ENCODE measurements around the gene JMJD6. TPM values are rescaled to one million over a fixed set of nuclear protein-coding genes. Genes with fewer than 3 reads are reported as not detected.

The JMJD6 gene
- total RNA-seq, 4 donors from 2014 or later, result 21.5 to 42.6 (median 38.8) TPM

DNA sequence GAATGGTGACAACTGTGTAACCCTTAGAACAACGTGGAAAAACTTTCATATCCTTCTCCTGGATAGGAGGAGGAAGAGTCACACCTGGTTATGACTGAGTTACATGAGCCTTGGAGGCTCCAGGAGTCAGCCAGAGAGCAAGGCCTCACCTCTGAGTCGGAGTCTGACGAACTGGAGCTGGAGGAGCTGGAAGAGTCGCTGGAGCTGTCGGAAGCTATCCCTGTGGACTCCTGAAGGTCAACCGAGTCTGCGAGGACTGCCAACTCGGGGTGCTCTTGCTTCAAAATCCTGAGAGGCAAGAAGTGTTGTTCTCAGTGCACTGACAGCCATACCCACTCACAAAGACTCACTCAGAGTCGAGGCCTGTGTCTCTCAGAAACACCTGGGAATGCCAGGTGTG is 6.2 kb downstream of the JMJD6 start:
- DNase-seq, result peak in 1 of 3 donors; percentile 38
- peaks cover 0 to 99% (median 0%) of the 10 kb centered on the region in 3 donors for H3K36me3 ChIP-seq
- TF ChIP-seq CTCF (IDR thresholded peaks at IDR 0.05) (no peak), POLR2A (IDR thresholded peaks at IDR 0.05) (no peak)
- H3K9me3 ChIP-seq, result no peaks in the 10 kb centered on the region
- H3K27ac ChIP-seq, result no peak overlapping the region
- H3K4me1 ChIP-seq, result peaks cover 0 to 37% (median 7%) of the 10 kb centered on the region in 4 donors
- H3K27me3 ChIP-seq, result no peaks in the 10 kb centered on the region
- H3K4me3 ChIP-seq, result no peak overlapping the region

DNA sequence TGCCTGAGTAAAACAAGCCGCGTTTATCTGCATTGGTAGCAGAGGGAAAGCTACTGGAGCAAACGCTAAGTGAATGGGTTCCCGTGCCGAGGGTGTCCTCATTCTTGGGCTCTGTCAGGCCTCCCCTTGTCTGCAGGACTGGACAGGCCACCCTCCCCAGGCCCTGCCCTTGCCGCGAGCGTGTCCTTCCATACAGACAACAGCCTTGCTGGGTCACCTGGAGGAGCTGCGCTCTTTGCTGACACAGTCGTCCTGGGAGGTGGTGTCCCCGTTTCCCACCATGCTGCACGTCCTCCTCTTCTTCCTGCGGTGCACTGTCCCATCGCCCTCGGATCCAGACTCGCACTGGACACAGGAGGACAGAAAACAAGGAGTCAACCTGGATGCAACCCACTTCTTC is 7.9 kb downstream of the JMJD6 start:
- no peak for TF ChIP-seq CTCF (IDR thresholded peaks at IDR 0.05)
- TF ChIP-seq POLR2A (IDR thresholded peaks at IDR 0.05), result no peak
- Histone ChIP-seq H3K9me3 (no peaks in the 10 kb centered on the region), H3K27ac (no peak overlapping the region), H3K27me3 (no peaks in the 10 kb centered on the region), H3K4me3 (no peak overlapping the region), H3K4me1 (peaks cover 0 to 29% (median 7%) of the 10 kb centered on the region in 4 donors), H3K36me3 (peaks cover 0 to 92% (median 0%) of the 10 kb centered on the region in 3 donors)
- DNase-seq, result peak in 1 of 3 donors; percentile 42

DNA sequence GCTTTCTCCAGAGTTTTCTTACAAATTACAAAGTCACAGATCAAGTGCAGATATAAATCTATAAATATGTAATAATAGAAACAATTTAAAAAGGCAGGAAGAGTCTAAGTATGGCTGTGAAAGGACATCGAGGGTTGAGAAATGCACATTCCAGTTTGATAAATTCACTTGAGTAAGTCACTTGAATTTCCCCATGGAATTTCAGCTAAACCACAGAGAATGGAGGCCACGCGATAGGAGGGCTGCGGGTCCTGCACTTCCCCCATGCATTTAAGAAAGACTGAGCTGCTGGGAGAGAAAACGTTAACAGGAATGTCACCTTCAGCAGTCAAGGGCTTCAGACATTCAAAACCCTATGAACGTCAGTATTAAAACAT is 9.6 kb downstream of the JMJD6 start:
- H3K9me3 ChIP-seq, result no peaks in the 10 kb centered on the region
- DNase-seq, result peak in 1 of 3 donors; percentile 6
- H3K27ac ChIP-seq, result peak overlapping the region; percentile 14 to 59 (median 22)
- H3K27me3 ChIP-seq, result no peaks in the 10 kb centered on the region
- no peak overlapping the region for H3K4me3 ChIP-seq
- no peak for TF ChIP-seq POLR2A (IDR thresholded peaks at IDR 0.05)
- TF ChIP-seq CTCF (IDR thresholded peaks at IDR 0.05), result no peak
- H3K4me1 ChIP-seq, result peaks cover 0 to 29% (median 7%) of the 10 kb centered on the region in 4 donors
- peaks cover 0 to 84% (median 0%) of the 10 kb centered on the region in 3 donors for H3K36me3 ChIP-seq

- H3K4me1 ChIP-seq, result peaks cover 0 to 32% (median 8%) of the 10 kb centered on the region in 4 donors
- H3K27ac ChIP-seq, result peak overlapping the region; percentile 20 to 59 (median 36)
- no peaks in the 10 kb centered on the region for H3K9me3 ChIP-seq
- no peaks in the 10 kb centered on the region for H3K27me3 ChIP-seq
- peak; percentile 31 to 74 (median 46) for DNase-seq
- no peak overlapping the region for H3K4me3 ChIP-seq
- H3K36me3 ChIP-seq, result peaks cover 0 to 79% (median 0%) of the 10 kb centered on the region in 3 donors
- TF ChIP-seq CTCF (IDR thresholded peaks at IDR 0.05), result no peak
- no peak for TF ChIP-seq POLR2A (IDR thresholded peaks at IDR 0.05)
These were observed 10.1 kb downstream of the JMJD6 start for GRCh38 chr17:76716146-76716838.

- peak overlapping the region in 3 of 4 donors; percentile 8 to 47 (median 46) for H3K27ac ChIP-seq
- peak in 1 of 3 donors; percentile 9 for DNase-seq
- H3K27me3 ChIP-seq, result no peaks in the 10 kb centered on the region
- H3K4me1 ChIP-seq, result peaks cover 0 to 36% (median 9%) of the 10 kb centered on the region in 4 donors
- H3K4me3 ChIP-seq, result no peak overlapping the region
- no peaks in the 10 kb centered on the region for H3K9me3 ChIP-seq
- TF ChIP-seq CTCF (IDR thresholded peaks at IDR 0.05), result no peak
- no peak for TF ChIP-seq POLR2A (IDR thresholded peaks at IDR 0.05)
- peaks cover 0 to 70% (median 0%) of the 10 kb centered on the region in 3 donors for H3K36me3 ChIP-seq
These were observed 10.9 kb downstream of the JMJD6 start for GRCh38 chr17:76715496-76715830.

Measured in Peyer's patch (tissue), 4 donors.